Activated B cell treated with CpG ODN at 0.5 μM for 24 hours (primary cell): ENCODE measurements around the gene RABGAP1L. TPM values are rescaled to one million over a fixed set of nuclear protein-coding genes. Genes with fewer than 3 reads are reported as not detected.

Experiments
- ATAC-seq: fragments of 200-7000 bp; cut with Tn5 transposase; one replicate; pipeline ENCODE4 v1.10.0; 2021; ENCODE audit warnings: low read depth, mild to moderate bottlenecking, moderate library complexity
- CTCF ChIA-PET: fragments of 350-600 bp; sonication (Branson Sonifier 250); formaldehyde crosslinking; loops from one replicate; lab custom pipeline; 2021; ENCODE audit warnings: antibody characterized with exemption; lab: Charles Lee
- POLR2A ChIA-PET: fragments of 350-600 bp; sonication (Branson Sonifier 250); formaldehyde crosslinking; loops from one replicate; lab custom pipeline; 2021; ENCODE audit warnings: antibody characterized with exemption; lab: Charles Lee
- DNase-seq: peaks from one replicate; pipeline ENCODE4 v3.0.0; 2022
- H3K27ac Mint-ChIP-seq: one replicate; pipeline ENCODE4 v1.8.0; 2020; ENCODE audit warnings: mixed read lengths
- H3K27me3 Mint-ChIP-seq: one replicate; pipeline ENCODE4 v1.8.0; 2021; ENCODE audit warnings: mixed read lengths
- H3K36me3 Mint-ChIP-seq: one replicate; pipeline ENCODE4 v1.8.0; 2021; ENCODE audit warnings: low read depth, mixed read lengths
- H3K4me1 Mint-ChIP-seq: one replicate; pipeline ENCODE4 v1.8.0; 2021; ENCODE audit warnings: mixed read lengths
- H3K4me3 Mint-ChIP-seq: one replicate; pipeline ENCODE4 v1.8.0; 2020; ENCODE audit warnings: mild to moderate bottlenecking, mixed read lengths
- H3K9me3 Mint-ChIP-seq: one replicate; pipeline ENCODE4 v1.8.0; 2020; ENCODE audit warnings: mixed read lengths
- CTCF ChIP-seq: fragments of 200-600 bp; IDR thresholded peaks from one replicate; pipeline ENCODE4 v1.8.0; 2022; ENCODE audit warnings: antibody characterized with exemption, mild to moderate bottlenecking
- intact Hi-C: fragments of 100-400 bp; cut with micrococcal nuclease; formaldehyde crosslinking; loops from one replicate; pipeline ENCODE4 v1.15.1; 2024
- total RNA-seq: library from RNA; stranded (reverse); gene quantifications from 2 replicates; pipeline ENCODE4 v1.2.3, GENCODE V29; 2022

Gene RABGAP1L
- total RNA-seq, 1 donor from 2014 or later, result 126 TPM

- H3K27me3 Mint-ChIP-seq, result no peaks in the 10 kb centered on the region
- no peak overlapping the region for H3K4me3 Mint-ChIP-seq
- ATAC-seq (no peak), DNase-seq (no peak)
- CTCF ChIA-PET, result interaction anchor here (0.9 to 4.8 kb wide), 3 partner anchors 454 to 464 kb away, joined by 3 to 44 read pairs (median 3); no protein-coding TSS in a partner anchor
- H3K9me3 Mint-ChIP-seq, result no peaks in the 10 kb centered on the region
- peaks cover 4% of the 10 kb centered on the region for H3K4me1 Mint-ChIP-seq
- TF ChIP-seq CTCF, result no peak
- H3K27ac Mint-ChIP-seq, result no peak overlapping the region
- H3K36me3 Mint-ChIP-seq, result peaks cover 10% of the 10 kb centered on the region
- POLR2A ChIA-PET, result interaction anchor here (0.6 kb wide), 1 partner anchor 15 kb away, joined by 3 read pairs; no protein-coding TSS in a partner anchor
- intact Hi-C loops, result loop anchor here (1.0 to 5.0 kb wide), 4 partner anchors 465 to 1985 kb away; no protein-coding TSS in a partner anchor
These were observed 567.7 kb downstream of the RABGAP1L start for GRCh38 chr1:174726880-174727585.

- no peaks in the 10 kb centered on the region for H3K9me3 Mint-ChIP-seq
- ATAC-seq, result no peak
- peaks cover 2% of the 10 kb centered on the region for H3K4me1 Mint-ChIP-seq
- no peak for DNase-seq
- POLR2A ChIA-PET, result no interaction called here
- H3K27me3 Mint-ChIP-seq, result no peaks in the 10 kb centered on the region
- no peak overlapping the region for H3K4me3 Mint-ChIP-seq
- intact Hi-C loops, result no loop called here
- TF ChIP-seq CTCF, result no peak
- H3K36me3 Mint-ChIP-seq, result peaks cover 37% of the 10 kb centered on the region
- H3K27ac Mint-ChIP-seq, result no peak overlapping the region
- CTCF ChIA-PET, result interaction anchor here (0.5 kb wide), 1 partner anchor 14 kb away, joined by 3 read pairs; no protein-coding TSS in a partner anchor
These were observed 575.0 kb downstream of the RABGAP1L start for GRCh38 chr1:174734270-174734669.

- DNase-seq (no peak), ATAC-seq (no peak)
- CTCF ChIA-PET, result no interaction called here
- TF ChIP-seq CTCF, result no peak
- Mint-ChIP-seq H3K4me1 (peaks cover 26% of the 10 kb centered on the region), H3K27me3 (no peaks in the 10 kb centered on the region), H3K27ac (no peak overlapping the region), H3K4me3 (no peak overlapping the region), H3K9me3 (no peaks in the 10 kb centered on the region), H3K36me3 (peaks cover 34% of the 10 kb centered on the region)
- intact Hi-C loops, result no loop called here
- POLR2A ChIA-PET, result no interaction called here
These were observed 577.5 kb downstream of the RABGAP1L start for GRCh38 chr1:174736831-174737230.

- ChIA-PET CTCF (interaction anchor here (2.1 kb wide), 1 partner anchor 478 kb away, joined by 8 read pairs; no protein-coding TSS in a partner anchor), POLR2A (no interaction called here)
- TF ChIP-seq CTCF, result no peak
- ATAC-seq (no peak), DNase-seq (no peak)
- Mint-ChIP-seq H3K36me3 (peaks cover 23% of the 10 kb centered on the region), H3K4me1 (peaks cover 38% of the 10 kb centered on the region), H3K27me3 (no peaks in the 10 kb centered on the region), H3K27ac (peak overlapping the region; percentile 8), H3K4me3 (no peak overlapping the region), H3K9me3 (no peaks in the 10 kb centered on the region)
- intact Hi-C loops, result loop anchor here (5.0 to 10.0 kb wide), 6 partner anchors 648 to 1536 kb away; partner anchors contain the start of genes CENPL, DARS2, GAS5 and TNFSF4
These were observed 581.1 kb downstream of the RABGAP1L start for GRCh38 chr1:174740249-174740968.
